HT-29 (cell line): ENCODE measurements around the gene VARS1. TPM values are rescaled to one million over a fixed set of nuclear protein-coding genes. Genes with fewer than 3 reads are reported as not detected.

Experiments
- small RNA-seq: library from RNA; depleted of rRNA; stranded (forward); fragments of <200 nt; gene quantifications from one replicate; pipeline ENCODE3, GENCODE V24; 2014
- total RNA-seq: library from RNA; depleted of rRNA; stranded (reverse); fragments of >200 nt; shearing (Covaris generic); gene quantifications from 2 replicates; pipeline ENCODE4 v1.2.3, GENCODE V29; 2014; rRNA removed

Gene VARS1
- total RNA-seq, 1 experiment from 2014 or later: 138 TPM

Small RNA genes lying within 50 kb of the gene (small RNA-seq; reads per million reads assigned to genes)
- gene MSH5-SAPCD1 (not detected), gene RF00019 (not detected), gene RNU6-850P (not detected), gene SAPCD1 (not detected), gene SNORD48 (53.2 reads per million, percentile 95 among the genes with 10 or more reads in this experiment), gene SNORD52 (not detected)

Other genes with a start within 250 kb of the VARS1 start
- not detected in 2 replicates for gene ATP6V1G2, start 249.1 kb downstream of the VARS1 start, total RNA-seq
- gene NFKBIL1, start 248.1 kb downstream of the VARS1 start, total RNA-seq: 26.4 and 29.2 TPM in 2 replicates
- gene LTA, start 223.5 kb downstream of the VARS1 start, total RNA-seq: not detected in 2 replicates
- 0.08 TPM in 1 of 2 replicates, not detected in the other for gene TNF, start 220.2 kb downstream of the VARS1 start, total RNA-seq
- 0.13 TPM in 1 of 2 replicates, not detected in the other for gene LTB, start 213.3 kb downstream of the VARS1 start, total RNA-seq
- gene LST1, start 209.5 kb downstream of the VARS1 start, total RNA-seq: not detected in 2 replicates
- gene NCR3, start 202.7 kb downstream of the VARS1 start, total RNA-seq: not detected in 2 replicates
- not detected in 2 replicates for gene AIF1, start 180.5 kb downstream of the VARS1 start, total RNA-seq
- 128 and 172 TPM in 2 replicates for gene PRRC2A, start 175.0 kb downstream of the VARS1 start, total RNA-seq
- gene BAG6, start 143.1 kb downstream of the VARS1 start, total RNA-seq: 307 and 336 TPM in 2 replicates
- 1.8 and 4.2 TPM in 2 replicates for gene APOM, start 139.9 kb downstream of the VARS1 start, total RNA-seq
- gene C6orf47, start 135.0 kb downstream of the VARS1 start, total RNA-seq: 24.7 and 29.1 TPM in 2 replicates
- 11.7 and 17.2 TPM in 2 replicates for gene GPANK1, start 130.8 kb downstream of the VARS1 start, total RNA-seq
- gene CSNK2B, start 129.7 kb downstream of the VARS1 start, total RNA-seq: 219 and 225 TPM in 2 replicates
- gene LY6G5B, start 125.8 kb downstream of the VARS1 start, total RNA-seq: 3.5 and 3.6 TPM in 2 replicates
- gene LY6G5C, start 114.7 kb downstream of the VARS1 start, total RNA-seq: 0.76 and 2.1 TPM in 2 replicates
- gene ABHD16A, start 92.4 kb downstream of the VARS1 start, total RNA-seq: 32.5 and 37.9 TPM in 2 replicates
- not detected in 2 replicates for gene LY6G6F, start 88.9 kb downstream of the VARS1 start, total RNA-seq
- not detected in 2 replicates for gene LY6G6D, start 80.4 kb downstream of the VARS1 start, total RNA-seq
- gene LY6G6C, start 74.0 kb downstream of the VARS1 start, total RNA-seq: not detected in 2 replicates
- gene MPIG6B, start 72.4 kb downstream of the VARS1 start, total RNA-seq: 0.18 TPM in 1 of 2 replicates, not detected in the other
- 107 and 116 TPM in 2 replicates for gene DDAH2, start 66.5 kb downstream of the VARS1 start, total RNA-seq
- gene CLIC1, start 59.2 kb downstream of the VARS1 start, total RNA-seq: 914 and 960 TPM in 2 replicates
- gene MSH5, start 55.7 kb downstream of the VARS1 start, total RNA-seq: 19.6 and 20.9 TPM in 2 replicates
- gene SAPCD1, start 33.1 kb downstream of the VARS1 start, total RNA-seq: 6.3 and 11.6 TPM in 2 replicates
- 5.6 and 11.2 TPM in 2 replicates for gene VWA7, start 18.4 kb downstream of the VARS1 start, total RNA-seq
- gene LSM2, start 11.2 kb upstream of the VARS1 start, total RNA-seq: 77.4 and 93.6 TPM in 2 replicates
- 0.64 and 1.3 TPM in 2 replicates for gene HSPA1L, start 19.5 kb upstream of the VARS1 start, total RNA-seq
- gene HSPA1A, start 19.8 kb upstream of the VARS1 start, total RNA-seq: 379 and 403 TPM in 2 replicates
- 655 TPM in 2 replicates for gene HSPA1B, start 32.0 kb upstream of the VARS1 start, total RNA-seq
- 82.3 and 87.1 TPM in 2 replicates for gene NEU1, start 67.1 kb upstream of the VARS1 start, total RNA-seq
- gene SLC44A4, start 83.2 kb upstream of the VARS1 start, total RNA-seq: 101 and 124 TPM in 2 replicates
- gene EHMT2, start 101.9 kb upstream of the VARS1 start, total RNA-seq: 85.9 and 98.5 TPM in 2 replicates
- 12.6 and 13.6 TPM in 2 replicates for gene ZBTB12, start 106.3 kb upstream of the VARS1 start, total RNA-seq
- gene C2, start 132.0 kb upstream of the VARS1 start, total RNA-seq: 0.28 and 0.91 TPM in 2 replicates
- gene CFB, start 150.3 kb upstream of the VARS1 start, total RNA-seq: 2.0 and 2.6 TPM in 2 replicates
- gene NELFE, start 163.2 kb upstream of the VARS1 start, total RNA-seq: 85.4 and 103 TPM in 2 replicates
- gene SKIC2, start 163.4 kb upstream of the VARS1 start, total RNA-seq: 62.5 and 66.2 TPM in 2 replicates
- gene DXO, start 176.4 kb upstream of the VARS1 start, total RNA-seq: 54.8 and 61.6 TPM in 2 replicates
- 0.57 and 1.9 TPM in 2 replicates for gene C4A, start 186.3 kb upstream of the VARS1 start, total RNA-seq
- gene C4B, start 219.0 kb upstream of the VARS1 start, total RNA-seq: 1.4 and 1.9 TPM in 2 replicates
- gene CYP21A2, start 242.7 kb upstream of the VARS1 start, total RNA-seq: not detected in 2 replicates